AG08396 (cell line): ENCODE measurements around the gene CPT1B.

ENCODE experiments used
- DNase-seq: peaks from one replicate; pipeline ENCODE4 v3.0.0; 2012; ENCODE audit warnings: low spot score, mixed read lengths

The CPT1B gene

DNA sequence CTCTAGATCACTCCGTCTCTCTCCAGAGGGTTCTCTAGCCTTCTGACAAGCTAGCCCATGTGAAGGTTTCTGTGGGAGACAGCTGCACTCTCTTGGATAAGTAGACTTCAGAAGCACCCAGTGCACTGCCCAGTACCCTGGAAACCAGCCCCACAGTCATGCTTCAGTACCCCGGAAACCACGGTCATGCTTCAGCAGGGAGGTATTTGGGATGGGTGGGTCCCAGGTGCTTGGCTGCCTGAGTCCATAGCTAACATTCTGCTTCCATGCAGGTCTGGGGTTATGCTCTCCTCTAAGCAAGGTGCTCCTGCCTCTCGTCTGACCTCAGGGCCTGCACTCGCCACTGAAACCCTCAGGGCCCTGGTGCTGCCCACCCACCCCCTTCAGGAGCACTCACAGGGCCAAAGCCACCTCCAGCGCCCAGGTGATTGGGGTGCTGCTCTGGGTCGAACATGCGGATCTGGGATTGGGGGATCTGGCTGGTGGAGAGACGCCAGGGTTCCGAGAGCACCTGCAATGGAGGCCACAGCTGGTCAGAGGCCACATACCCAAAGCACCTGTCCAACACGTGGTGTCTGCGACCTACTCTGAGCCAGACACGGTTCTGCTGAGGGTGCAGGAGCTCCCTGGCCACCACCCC is 8.2 kb downstream of the CPT1B start:
- DNase-seq = no peak

DNA sequence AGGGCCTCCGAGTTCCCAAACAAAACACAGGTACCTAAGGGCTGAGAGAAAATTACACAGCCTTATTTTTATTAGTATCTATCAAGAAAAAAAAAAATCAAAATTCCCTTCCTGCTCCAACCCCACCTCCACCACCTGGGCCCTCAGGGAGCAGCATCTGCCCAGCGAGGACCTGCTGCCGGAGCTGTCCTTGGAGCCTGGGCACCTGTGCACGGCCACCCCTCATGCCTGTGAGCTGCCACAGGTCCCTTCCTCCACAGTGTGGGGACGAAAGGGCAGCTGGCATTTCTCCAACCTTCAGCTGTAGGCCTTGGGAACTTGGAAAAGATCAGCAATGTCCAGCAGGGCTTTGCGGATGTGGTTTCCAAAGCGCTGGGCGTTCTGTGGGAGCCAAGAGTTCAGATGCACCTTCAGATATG is 9.2 kb downstream of the CPT1B start:
- DNase-seq = no peak

DNA sequence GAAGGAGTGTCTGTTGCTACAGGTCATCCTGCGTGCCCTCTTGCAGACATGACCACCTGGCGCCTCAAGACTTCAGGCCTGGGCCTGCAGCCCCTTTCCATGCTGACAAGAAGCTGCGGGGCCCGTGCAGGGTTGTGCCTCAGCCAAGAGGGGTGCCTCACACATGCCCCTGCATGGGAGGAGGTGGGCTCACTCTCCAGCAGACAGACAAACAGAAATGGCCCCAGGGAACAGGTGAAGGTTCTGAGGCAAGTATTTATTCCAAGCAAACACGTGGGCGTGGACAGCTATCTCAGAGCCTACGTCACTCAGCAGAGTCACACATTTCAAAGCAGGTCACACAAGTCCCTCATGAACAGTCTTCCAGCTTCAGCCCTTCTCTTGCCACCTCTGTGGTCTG is 9.6 kb downstream of the CPT1B start:
- DNase-seq = no peak

DNA sequence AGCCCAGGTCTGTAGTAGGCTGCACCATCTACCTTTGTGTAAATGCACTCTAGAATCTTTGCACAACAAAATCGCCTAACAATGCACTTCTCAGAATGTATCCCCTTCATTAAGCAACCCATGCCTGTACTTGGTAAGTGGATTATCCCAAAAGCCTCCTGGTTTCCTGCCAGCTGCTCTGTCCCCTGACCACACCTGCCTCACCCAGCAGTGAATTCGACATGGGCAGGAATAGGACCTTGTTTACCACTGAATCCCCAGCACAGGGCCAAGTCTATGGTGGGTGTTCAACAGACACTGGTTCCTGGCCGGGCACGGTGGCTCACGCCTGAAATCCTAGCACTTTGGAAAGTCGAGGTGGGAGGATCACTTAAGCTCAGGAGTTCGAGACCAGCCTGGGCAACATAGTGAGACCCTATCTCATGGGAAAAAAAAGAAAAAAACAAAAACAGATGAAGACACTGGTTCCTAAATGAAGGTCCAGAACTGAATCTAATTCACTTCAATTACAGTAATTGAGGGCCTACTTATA is 10.4 kb downstream of the CPT1B start:
- no peak for DNase-seq

DNA sequence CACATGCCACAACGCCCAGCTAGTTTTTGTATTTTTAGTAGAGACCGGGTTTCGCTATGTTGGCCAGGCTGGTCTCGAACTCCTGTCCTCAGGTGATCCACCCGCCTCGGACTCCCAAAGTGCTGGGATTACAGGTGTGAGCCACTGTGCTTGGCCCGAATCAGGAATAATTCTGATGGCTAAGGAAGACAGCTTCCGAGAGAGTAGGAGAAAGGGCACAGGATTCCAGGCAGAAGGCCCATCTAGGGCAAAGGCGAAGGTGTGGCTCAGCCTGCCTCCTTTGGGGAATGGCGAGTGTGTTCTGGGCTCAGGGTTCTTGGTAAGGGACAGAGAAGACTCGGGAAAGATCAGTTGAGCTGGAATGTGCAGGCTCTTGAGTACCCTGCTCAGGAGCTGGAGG is 13.9 kb downstream of the CPT1B start:
- DNase-seq = no peak

DNA sequence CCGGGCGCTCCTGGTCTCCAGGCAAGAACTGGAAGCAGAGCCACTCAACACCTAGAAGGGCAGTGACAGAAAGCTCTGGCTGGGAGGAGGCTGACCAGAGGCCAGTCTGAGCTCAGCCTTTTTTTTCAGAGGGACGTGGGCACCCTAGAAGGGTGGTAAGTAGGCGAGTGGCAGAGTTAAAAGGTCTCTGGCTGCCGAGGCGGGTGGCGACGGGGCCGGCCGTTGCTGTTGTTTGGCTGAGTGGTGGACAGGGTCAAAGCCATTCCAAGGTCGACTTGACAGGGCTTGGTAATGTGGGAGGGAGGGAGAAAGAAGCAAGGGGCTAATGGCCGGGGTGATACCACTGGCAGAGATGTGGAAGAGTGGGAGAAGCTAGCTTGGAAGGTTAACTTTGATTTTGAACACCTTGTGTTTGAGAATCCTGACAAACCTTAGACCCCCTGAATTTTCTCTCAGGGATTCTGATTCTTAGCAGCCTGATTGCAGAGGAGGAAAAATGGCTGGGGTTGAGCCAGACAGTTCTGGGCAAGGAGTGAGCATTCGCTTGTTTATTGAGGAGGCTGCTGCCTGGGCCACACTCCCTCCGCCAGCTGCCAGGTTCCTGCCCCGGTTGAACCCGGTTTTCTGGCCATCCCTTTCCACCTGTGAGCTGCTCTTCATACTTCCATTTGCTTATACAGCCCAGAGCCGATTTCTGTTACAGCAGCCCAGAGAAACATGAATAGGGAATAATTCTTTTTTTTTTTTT is 14.6 kb downstream of the CPT1B start:
- no peak for DNase-seq

DNA sequence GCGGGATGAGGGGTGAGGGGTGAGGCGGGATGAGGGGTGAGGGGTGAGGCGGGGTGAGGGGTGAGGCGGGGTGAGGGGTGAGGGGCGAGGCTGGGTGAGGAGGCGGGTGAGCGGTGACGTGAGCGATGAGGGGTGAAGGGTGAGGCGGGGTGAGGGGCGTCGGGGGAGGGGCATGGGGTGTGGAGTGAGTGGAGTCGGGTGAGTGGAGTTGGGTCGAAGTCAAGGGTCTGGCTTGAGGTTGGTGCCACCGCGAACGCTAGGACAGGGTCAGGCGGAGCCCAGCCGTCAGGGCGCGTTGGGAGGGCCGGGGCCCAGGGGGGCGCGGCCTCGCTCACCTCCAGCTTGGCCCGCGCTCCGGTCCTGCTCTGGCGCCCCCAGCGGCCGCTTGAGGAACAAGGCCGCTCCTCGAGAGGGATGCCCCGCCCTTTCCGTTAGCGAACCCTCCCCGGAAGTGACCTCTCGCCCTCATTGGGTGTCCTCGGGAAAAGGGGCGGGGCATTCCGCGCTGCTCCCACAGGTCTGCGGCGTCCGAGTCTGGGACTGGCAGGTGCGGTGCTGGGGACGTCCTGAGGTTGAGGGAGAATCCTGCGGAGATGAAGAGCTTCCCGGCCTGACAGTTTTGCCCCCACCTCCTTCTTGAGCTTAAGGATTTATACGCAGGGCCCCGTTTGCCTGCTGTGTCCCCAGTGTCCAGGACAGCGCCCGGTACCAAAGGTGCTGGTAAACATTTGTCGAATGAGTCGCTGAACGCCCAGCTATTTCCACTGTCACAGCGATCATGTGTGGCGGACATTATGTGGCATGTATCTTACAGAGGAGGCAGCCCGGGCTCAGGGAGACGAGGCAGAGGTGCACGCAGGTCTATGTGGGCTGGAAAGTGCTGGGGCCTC is 15.5 kb downstream of the CPT1B start, which contains the start of gene SYCE3:
SYCE3 (minus strand) TSS at position 397 of the 890 bp plus-strand sequence. CDS start 6,514 bp downstream, outside the sequence.
- DNase-seq = peak; percentile 95

DNA sequence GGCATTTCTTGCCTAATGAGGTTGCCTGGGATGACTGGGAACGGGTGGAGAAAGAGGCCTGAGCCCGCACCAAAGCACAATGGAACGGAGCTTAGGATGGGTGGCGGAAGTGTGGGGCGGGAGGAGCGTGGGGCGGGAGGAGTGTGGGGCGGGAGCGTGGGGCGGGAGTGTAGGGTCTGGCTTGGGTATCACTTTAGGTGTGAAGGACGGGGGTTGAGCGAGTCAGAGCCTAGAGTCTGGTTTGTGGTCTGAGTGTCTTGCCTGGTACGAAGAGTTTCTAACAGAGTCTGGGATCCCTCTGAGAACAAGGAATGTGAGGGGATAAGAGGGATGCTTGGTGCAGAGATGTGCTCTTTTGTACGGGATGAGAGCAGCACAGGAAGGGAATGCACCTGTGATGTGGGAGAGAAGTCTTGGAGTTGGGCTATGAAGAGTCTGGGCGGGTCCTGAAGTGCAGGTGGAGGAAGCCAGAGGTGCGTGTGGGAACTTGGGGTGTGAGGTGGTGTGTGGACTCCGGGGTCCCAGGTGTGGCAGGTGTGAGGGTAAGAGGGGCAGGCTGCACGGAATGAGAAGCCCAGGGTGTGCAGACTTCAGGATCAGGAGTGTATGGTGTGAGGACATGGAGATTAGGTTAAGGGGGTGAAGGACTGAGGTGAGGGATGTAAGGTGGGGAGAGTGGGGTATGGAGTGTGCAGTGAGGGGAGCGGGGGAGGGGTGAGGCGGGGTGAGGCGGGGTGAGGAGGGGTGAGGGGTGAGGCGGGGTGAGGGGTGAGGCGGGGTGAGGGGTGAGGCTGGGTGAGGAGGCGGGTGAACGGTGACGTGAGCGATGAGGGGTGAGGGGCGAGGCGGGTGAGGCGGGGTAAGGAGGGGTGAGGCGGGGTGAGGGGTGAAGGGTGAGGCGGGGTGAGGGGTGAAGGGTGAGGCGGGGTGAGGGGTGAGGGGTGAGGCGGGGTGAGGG is 16.5 kb downstream of the CPT1B start:
- DNase-seq = no peak

DNA sequence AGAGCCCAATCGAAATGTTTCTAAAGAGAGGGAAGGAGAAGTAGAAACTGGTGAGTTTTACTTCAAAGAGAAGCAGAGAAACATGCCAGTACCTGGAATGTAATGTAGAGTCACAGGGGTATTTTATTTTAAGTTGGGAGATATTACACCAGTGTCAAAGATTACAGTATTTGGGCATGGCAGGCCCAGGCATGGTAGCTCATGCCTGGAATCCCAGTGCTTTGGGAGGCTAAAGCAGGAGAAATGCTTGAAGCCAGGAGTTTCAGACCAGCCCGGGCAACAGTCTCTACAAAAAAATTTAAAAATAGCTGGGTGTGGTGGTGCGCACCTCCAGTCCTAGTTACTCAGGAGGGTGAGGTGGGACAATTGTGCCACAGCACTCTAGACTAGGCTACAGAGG is 18.2 kb downstream of the CPT1B start:
- DNase-seq = no peak

DNA sequence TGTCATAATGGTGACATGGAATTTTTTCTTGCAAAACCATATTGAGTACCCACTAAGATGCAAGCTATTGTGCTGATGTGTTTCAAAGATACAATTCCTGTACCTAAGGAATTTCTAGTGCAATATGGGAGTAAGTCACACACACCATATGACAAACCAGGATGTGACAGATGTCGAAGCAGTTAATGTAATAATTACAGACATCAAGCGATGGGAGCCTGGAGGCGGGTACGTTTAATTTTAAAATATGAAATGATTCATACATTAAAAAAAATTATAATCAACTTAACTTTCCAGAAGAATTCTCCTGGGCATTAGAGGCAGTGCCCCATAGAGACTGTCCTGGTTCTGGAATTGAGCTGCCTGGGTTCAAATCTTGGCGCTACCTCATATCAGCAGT is 21.5 kb downstream of the CPT1B start:
- DNase-seq = no peak

DNA sequence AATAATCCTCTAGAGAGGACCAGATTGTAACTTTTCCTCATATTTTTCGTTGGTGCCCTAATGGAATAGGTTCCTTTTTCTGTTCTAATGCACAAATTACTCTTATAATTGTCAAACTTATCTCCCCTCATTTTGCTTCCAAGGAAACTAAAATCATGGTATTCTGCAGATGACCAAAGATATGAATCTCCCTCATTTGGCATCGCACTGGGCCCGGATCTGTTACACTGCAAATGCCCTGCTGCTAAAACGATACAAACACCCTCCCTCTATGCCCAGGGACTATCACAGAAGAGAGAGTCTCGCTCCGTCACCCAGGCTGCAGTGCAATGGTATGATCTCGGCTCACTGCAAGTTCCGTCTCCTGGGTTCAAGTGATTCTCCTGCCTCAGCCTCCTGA is 24.9 kb downstream of the CPT1B start:
- no peak for DNase-seq

DNA sequence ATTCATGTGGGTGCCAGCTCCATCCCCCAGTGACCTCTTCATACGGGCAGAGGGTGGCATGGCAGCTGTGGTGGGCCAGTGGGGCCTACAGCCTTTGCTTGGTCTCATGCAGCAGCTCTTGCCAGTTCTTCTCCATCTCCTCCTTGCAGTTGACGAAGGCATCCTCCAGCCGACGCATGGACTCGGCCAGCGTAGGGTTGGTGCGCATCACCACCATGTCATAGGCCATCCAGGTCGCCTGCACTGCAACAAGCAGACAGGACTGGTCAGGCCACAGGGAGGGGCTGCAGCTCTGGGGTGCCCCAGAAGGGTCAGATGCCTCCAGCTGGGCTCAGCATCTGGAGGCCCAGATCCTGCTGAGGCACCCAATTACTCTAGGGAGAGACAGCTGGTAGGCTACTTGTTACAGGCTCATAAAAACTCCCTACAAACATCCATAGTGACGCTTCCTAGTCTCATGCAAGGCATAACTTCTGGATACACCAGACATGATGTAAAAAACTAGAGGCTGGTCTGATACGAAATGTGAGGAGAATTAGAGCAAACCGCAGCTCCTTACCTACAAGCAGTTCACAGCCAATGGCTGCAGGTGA is 27.0 kb downstream of the CPT1B start:
- no peak for DNase-seq

DNA sequence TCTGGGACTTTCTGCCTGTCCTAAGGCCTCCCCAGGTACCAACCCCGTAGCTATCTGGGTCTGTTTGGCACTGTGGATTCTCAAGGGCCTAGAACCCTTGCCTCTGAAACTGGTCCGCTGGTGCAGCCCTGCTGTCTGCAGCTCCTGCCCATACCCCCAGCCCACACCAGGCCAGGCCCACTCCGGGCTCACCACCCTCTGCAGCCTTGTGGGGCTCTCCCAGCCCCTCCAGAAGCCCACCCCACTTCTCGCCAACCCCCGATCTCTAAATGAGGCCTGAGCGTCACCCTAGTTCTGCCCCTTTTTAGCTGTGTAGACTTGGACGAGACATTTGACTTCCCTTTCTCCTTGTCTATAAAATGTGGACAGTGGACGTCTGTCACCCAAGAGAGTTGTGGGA is 27.8 kb downstream of the CPT1B start:
- DNase-seq = no peak

DNA sequence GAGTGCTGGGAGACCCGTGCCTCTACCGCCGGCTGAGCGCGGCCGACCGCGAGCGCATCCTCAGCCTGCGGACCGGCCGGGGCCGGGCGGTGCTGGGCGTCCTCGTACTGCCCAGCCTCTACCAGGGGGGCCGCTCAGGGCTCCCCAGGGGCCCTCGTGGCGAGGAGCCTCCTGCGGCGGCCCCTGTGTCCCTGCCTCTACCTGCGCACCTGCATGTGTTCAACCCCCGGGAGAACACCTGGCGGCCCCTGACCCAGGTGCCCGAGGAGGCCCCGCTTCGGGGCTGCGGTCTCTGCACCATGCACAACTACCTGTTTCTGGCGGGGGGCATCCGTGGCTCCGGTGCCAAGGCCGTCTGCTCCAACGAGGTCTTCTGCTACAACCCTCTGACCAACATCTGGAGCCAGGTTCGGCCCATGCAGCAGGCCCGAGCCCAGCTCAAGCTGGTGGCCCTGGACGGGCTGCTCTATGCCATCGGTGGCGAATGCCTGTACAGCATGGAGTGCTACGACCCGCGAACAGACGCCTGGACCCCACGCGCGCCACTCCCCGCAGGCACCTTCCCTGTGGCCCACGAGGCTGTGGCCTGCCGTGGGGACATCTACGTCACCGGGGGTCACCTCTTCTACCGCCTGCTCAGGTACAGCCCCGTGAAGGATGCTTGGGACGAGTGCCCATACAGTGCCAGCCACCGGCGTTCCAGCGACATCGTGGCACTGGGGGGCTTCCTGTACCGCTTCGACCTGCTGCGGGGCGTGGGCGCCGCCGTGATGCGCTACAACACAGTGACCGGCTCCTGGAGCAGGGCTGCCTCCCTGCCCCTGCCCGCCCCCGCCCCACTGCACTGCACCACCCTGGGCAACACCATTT is 29.1 kb downstream of the CPT1B start:
- DNase-seq = no peak

DNA sequence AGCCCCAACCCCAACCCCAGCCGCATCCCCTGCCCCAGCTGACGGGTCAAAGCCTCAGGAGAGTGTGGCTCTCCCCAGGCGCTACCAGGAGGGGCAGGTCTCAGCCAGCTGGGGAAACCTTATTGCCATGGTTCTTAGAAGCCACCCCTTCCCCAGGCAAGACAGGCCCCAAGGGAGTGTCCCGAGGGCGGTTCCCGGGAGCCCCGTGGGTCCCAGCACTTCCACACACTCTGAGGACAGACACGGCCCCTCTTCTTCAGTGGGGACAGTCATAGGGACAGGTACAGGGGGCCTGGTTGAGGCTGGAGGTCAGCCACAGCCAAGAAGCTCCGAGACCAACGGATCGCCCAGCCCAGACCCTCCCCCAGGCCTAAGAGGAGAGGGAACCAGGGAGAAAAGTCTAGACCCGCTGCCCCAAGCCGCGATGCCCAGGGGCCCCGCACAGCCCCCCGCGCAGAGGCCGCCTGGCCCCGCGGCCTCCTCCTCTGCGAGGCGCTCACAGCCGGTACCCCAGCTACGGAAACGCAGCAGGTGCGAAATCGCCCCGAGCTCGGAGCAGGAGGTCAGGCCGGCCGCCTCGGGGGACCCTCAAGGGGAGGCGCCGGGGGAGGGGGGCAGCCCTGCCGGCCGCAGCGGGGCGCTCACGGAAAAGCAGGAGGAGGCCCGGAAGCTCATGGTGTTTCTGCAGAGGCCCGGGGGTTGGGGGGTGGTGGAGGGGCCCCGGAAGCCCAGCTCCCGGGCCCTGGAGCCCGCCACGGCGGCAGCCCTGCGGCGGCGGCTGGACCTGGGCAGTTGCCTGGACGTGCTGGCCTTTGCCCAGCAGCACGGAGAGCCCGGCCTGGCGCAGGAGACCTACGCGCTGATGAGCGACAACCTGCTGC is 29.9 kb downstream of the CPT1B start:
- DNase-seq = peak; percentile 40

DNA sequence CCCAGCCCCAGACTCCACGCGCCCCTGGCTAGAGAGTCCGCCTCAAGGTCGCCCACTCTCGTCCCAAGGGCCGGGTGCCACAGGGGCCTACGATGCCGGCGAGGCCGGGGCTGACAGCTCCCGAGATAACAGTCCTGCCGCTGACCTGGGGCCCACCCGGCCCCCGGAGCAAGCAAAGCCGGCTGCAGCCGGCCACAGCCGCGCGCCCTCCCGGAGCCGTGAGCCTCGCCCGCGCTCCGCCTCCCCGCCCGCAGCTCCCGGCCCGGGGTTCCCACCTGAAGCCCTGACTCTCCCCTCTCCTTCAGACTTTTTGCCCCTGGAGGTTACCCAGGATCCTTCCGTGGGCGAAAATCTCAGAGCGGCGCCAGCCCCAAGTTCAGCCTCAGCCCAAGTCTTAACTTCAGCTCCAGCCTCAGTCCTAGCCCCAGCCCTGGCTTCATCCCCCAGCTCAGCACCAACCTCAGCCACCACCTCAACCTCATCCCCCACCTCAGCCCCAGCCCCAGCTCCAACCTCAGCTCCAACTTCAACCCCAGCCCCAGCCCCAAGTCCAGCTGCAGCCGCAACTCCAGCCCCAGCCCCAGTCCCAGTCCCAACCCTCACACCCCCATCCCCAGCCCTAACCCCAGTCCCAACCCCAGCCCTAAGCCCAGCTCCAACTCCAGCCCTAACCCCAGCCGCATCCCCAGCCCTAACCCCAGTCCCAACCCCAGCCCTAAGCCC is 30.8 kb downstream of the CPT1B start:
- DNase-seq = peak; percentile 34

DNA sequence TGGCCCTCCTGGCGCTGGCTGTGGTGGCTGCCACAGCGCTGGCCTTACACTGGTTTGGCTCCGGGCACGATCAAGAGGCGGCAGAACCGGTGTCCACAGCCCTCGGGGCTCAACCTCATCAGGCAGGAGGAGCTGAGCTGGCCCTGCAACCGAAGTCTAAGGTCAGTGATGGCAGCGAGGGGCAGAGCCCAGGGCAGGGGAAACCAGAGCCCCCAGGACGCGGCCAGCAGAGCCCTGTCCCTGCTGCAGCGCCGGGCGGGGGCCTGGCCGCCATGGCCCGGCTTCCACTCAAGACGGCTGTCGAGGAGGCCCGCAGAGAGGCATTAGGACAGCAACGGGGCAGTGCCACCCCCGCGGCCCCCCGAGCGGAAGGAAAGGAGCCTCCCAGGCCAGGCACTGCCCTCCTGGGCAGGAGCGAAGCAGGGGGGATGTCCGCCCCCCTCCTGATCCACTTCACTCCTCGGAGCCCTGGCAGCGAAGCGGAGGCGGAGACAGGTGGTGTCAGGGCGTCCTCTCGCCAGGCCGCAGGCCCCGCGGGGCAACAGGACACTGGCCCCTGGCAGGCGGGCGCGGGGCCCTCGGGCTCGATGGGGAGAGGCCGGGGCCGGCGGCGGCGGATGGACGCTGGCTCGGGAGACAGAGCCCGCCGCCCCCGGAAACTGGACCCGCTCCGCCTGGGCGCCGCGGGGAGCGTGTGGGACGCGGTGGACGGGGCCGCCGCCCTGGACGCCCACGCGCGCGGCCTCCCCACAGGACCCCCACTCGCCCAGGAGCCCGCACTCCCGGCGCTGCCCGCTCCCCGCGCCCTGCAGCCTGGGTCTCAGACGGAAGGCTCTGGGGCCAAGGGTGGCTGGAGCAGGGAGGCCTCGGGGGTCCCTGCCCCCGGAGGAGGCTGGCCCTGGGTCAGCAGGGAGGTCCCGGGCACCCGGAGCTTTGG is 31.6 kb downstream of the CPT1B start:
- DNase-seq = no peak
